GM12878 (cell line): ENCODE results near the gene PSMB4. TPM values are rescaled to one million over a fixed set of nuclear protein-coding genes. Genes with fewer than 3 reads are reported as not detected.

Experiments used
- ATAC-seq: fragments of 200-7000 bp; cut with Tn5 transposase; 3 replicates; pipeline ENCODE4 v1.9.1; 2020; ENCODE audit warnings: mild to moderate bottlenecking, moderate library complexity
- BruUV-seq: library from RNA; stranded (reverse); fragments of 400-500 nt; replicated peaks from 2 replicates; lab custom pipeline; 2021; lab: Mats Ljungman, UMichigan
- CTCF ChIA-PET: fragments of 300-600 bp; sonication (Branson Sonifier 250); formaldehyde crosslinking; extraction: SDS; loops from one replicate; lab custom pipeline; 2021; ENCODE audit warnings: inconsistent platforms; lab: Yijun Ruan, JAX
- POLR2A ChIA-PET: fragments of 350-600 bp; formaldehyde crosslinking; extraction: SDS; loops from one replicate; lab custom pipeline; 2021; ENCODE audit warnings: inconsistent platforms; lab: Charles Lee
- RAD21 ChIA-PET: fragments of 300-600 bp; sonication (Branson Sonifier 250); formaldehyde crosslinking; loops from one replicate; lab custom pipeline; 2023; ENCODE audit warnings: antibody characterized with exemption; ENCODE audit not compliant: unreplicated experiment; lab: Charles Lee
- SMC1A ChIA-PET: fragments of 300-600 bp; sonication (Branson Sonifier 250); formaldehyde crosslinking; loops from one replicate; lab custom pipeline; 2023; ENCODE audit not compliant: unreplicated experiment, uncharacterized antibody; lab: Charles Lee
- DNase-seq: peaks from one replicate; pipeline ENCODE4 v3.0.0-alpha.2; 2011; ENCODE audit warnings: low read depth, low spot score
- FAIRE-seq: peaks from 3 replicates; lab custom pipeline; 2011; peaks lifted over from hg19 to GRCh38; lab: Jason Lieb, UNC
- H2AFZ ChIP-seq: 2 replicates; pipeline ENCODE4 v1.6.0; 2011; ENCODE audit warnings: low read depth, low read length, control low read depth; ENCODE audit not compliant: control insufficient read depth
- H3K27ac ChIP-seq: 2 replicates; pipeline ENCODE4 v1.5.1; 2011; ENCODE audit warnings: control low read depth; ENCODE audit not compliant: control insufficient read depth, insufficient read depth
- H3K27me3 ChIP-seq, 2 experiments: replicated peaks in 1 of 2; 2 replicates each; pipeline versions ENCODE4 v1.6.0 to v1.6.1; 2011; ENCODE audit warnings: low read length in 1 of 2; ENCODE audit not compliant: control insufficient read depth in 2 of 2, insufficient read depth in 2 of 2
- H3K36me3 ChIP-seq, 2 experiments: 2 replicates each; pipeline ENCODE4 v1.5.1; 2011; ENCODE audit warnings: low read length in 1 of 2; ENCODE audit not compliant: control insufficient read depth in 2 of 2, insufficient read depth in 2 of 2
- H3K4me1 ChIP-seq: 2 replicates; pipeline ENCODE4 v1.6.1; 2011; ENCODE audit warnings: mild to moderate bottlenecking, low read length, moderate library complexity, mixed read lengths; ENCODE audit not compliant: control insufficient read depth, insufficient read depth
- H3K4me2 ChIP-seq: 2 replicates; pipeline ENCODE4 v1.6.0; 2011; ENCODE audit warnings: control low read depth; ENCODE audit not compliant: control insufficient read depth, insufficient read depth
- H3K4me3 ChIP-seq: fragments of 200-600 bp; sonication (generic); 2 replicates; pipeline ENCODE4 v1.5.1; 2016
- H3K79me2 ChIP-seq: 2 replicates; pipeline ENCODE4 v1.6.0; 2011; ENCODE audit warnings: low read length; ENCODE audit not compliant: control insufficient read depth, insufficient read depth
- H3K9ac ChIP-seq: 2 replicates; pipeline ENCODE4 v1.8.0; 2011; ENCODE audit warnings: low read length, control low read depth, mixed read lengths; ENCODE audit not compliant: control insufficient read depth, insufficient read depth
- H3K9me3 ChIP-seq: replicated peaks from 3 replicates; pipeline ENCODE4 v1.5.1; 2011; ENCODE audit warnings: mild to moderate bottlenecking, low read length; ENCODE audit not compliant: control insufficient read depth, insufficient read depth
- H4K20me1 ChIP-seq: 2 replicates; pipeline ENCODE4 v1.6.0; 2011; ENCODE audit not compliant: control insufficient read depth, insufficient read depth
- CBX5 ChIP-seq: sonication (generic); IDR thresholded peaks from 2 replicates; pipeline ENCODE4 v1.6.1; 2016; ENCODE audit warnings: low read depth, moderate library complexity, mild to moderate bottlenecking, inconsistent platforms
- PKNOX1 ChIP-seq: fragments of 450-650 bp; IDR thresholded peaks from 2 replicates; pipeline ENCODE4 v1.6.1; 2016; ENCODE audit warnings: mild to moderate bottlenecking
- USF2 ChIP-seq: IDR thresholded peaks from 2 replicates; pipeline ENCODE4 v1.6.1; 2011; ENCODE audit warnings: low read depth, low read length, improper control_type of control experiment, borderline replicate concordance
- ZNF207 ChIP-seq: fragments of 450-650 bp; IDR thresholded peaks from 2 replicates; pipeline ENCODE4 v1.6.1; 2014; ENCODE audit warnings: antibody characterized with exemption, mild to moderate bottlenecking, borderline replicate concordance
- WGBS: methylation state at CpG from one replicate; pipeline ENCODE4 v1.1.6; 2016; ENCODE audit warnings: low lambda C conversion rate; ENCODE audit not compliant: insufficient replicate concordance, insufficient coverage; ENCODE audit errors: missing lambda C conversion rate; 5-methylcytosine and 5-hydroxymethylcytosine counted together
- in situ Hi-C: fragments of 300-500 bp; cut with MboI; formaldehyde crosslinking; loops from 9 replicates; pipeline ENCODE4 v1.14.3; 2018; ENCODE audit warnings: mixed read lengths
- intact Hi-C: fragments of 100-400 bp; cut with micrococcal nuclease; formaldehyde crosslinking; loops from one replicate; pipeline ENCODE4 v1.14.2; 2022; ENCODE audit not compliant: unreplicated experiment
- polyA plus RNA-seq, 11 experiments: library from polyadenylated mRNA; depleted of rRNA in 4 of 11; unstranded in 6 of 11; stranded (reverse) in 5 of 11; fragments of >200 nt; fragmentation: Nextera tagmentation in 4 of 11; fragmentation: Illumina TruSeq in 1 of 11; extraction: Ambion mirVana in 4 of 11; extraction: Trizol in 1 of 11; gene quantifications; 1 replicate in 1 of 11; 2 replicates in 10 of 11; pipeline versions ENCODE4 v1.2.1 to v1.2.3, GENCODE V29; 2011 to 2016; ENCODE audit warnings: inconsistent platforms in 2 of 11, missing spikeins in 2 of 11, low read depth in 1 of 11
- total RNA-seq, 4 experiments: library from RNA; depleted of rRNA in 3 of 4; stranded (reverse); fragments of >200 nt in 3 of 4; fragmentation: Illumina TruSeq in 1 of 4; extraction: Trizol in 1 of 4; gene quantifications; 2 replicates each; pipeline versions ENCODE4 v1.2.1 to v1.2.3, GENCODE V29; 2013 to 2021

PSMB4 gene
- total and polyA plus RNA-seq, 10 of the 15 experiments (the other 5 are each of a cell fraction or from before 2014, with no cell fraction given) = 278 to 610 (median 421) TPM

GRCh38 chr1:151361883-151362282, 37.5 kb upstream of the PSMB4 start:
- H3K4me3 ChIP-seq = no peak overlapping the region
- no peaks in the 10 kb centered on the region for H3K4me1 ChIP-seq
- intact Hi-C loops = no loop called here
- DNase-seq (no peak), ATAC-seq (no peak), FAIRE-seq (no peak)
- in situ Hi-C loops = no loop called here
- ChIA-PET SMC1A (no interaction called here), CTCF (no interaction called here), RAD21 (no interaction called here), POLR2A (no interaction called here)
- no peaks in the 10 kb centered on the region for H4K20me1 ChIP-seq
- no peak overlapping the region for H3K9ac ChIP-seq
- H3K36me3 ChIP-seq = no peaks in the 10 kb centered on the region
- TF ChIP-seq USF2 (no peak), PKNOX1 (no peak)
- no peaks in the 10 kb centered on the region for H3K27me3 ChIP-seq
- H3K9me3 ChIP-seq = peaks cover 7% of the 10 kb centered on the region
- H3K27ac ChIP-seq = no peak overlapping the region
- no peak overlapping the region for H3K4me2 ChIP-seq
- no peak overlapping the region for H2AFZ ChIP-seq
- no TSS peak for BruUV-seq
- H3K79me2 ChIP-seq = no peaks in the 10 kb centered on the region

- Histone ChIP-seq H3K4me3 (no peak overlapping the region), H3K9ac (no peak overlapping the region), H3K79me2 (no peaks in the 10 kb centered on the region), H3K27me3 (no peaks in the 10 kb centered on the region), H3K4me1 (no peaks in the 10 kb centered on the region), H2AFZ (no peak overlapping the region), H3K36me3 (no peaks in the 10 kb centered on the region), H4K20me1 (no peaks in the 10 kb centered on the region), H3K27ac (no peak overlapping the region), H3K9me3 (peaks cover 7% of the 10 kb centered on the region), H3K4me2 (no peak overlapping the region)
- SMC1A ChIA-PET = no interaction called here
- FAIRE-seq = no peak
- CTCF ChIA-PET = no interaction called here
- in situ Hi-C loops (no loop called here), intact Hi-C loops (no loop called here)
- no TSS peak for BruUV-seq
- no peak for DNase-seq
- TF ChIP-seq CBX5 (0 out of 2 replicates have a peak, but pooled peaks have one; percentile 49), ZNF207 (no peak)
- 48% methylated on average over 3 of the region's 3 CpGs for WGBS
- RAD21 ChIA-PET = no interaction called here
- no peak for ATAC-seq
- POLR2A ChIA-PET = no interaction called here
Observed at GRCh38 chr1:151362308-151363155, 36.8 kb upstream of the PSMB4 start.
